Activated T-cell treated with anti-CD3 and anti-CD28 coated beads, Interleukin-2, amount 50 U/mL, for 72 hours (primary cell): ENCODE measurements around the gene TAF4. TPM values are rescaled to one million over a fixed set of nuclear protein-coding genes. Genes with fewer than 3 reads are reported as not detected.

Source experiments
- ATAC-seq, 2 donors: fragments of 150-1000 bp; cut with Tn5 transposase; replicated peaks in 1 of 2; 2 replicates each; pipeline ENCODE4 v1.10.0; 2021; ENCODE audit warnings: moderate library complexity in 2 of 2, mild to moderate bottlenecking in 1 of 2
- DNase-seq, 2 donors: peaks; one replicate each; pipeline ENCODE4 v3.0.0; 2021 to 2022; ENCODE audit warnings: mixed read lengths in 1 of 2
- H3K27ac Mint-ChIP-seq: one replicate; pipeline ENCODE4 v1.8.0; 2022; ENCODE audit warnings: mild to moderate bottlenecking, moderate library complexity, mixed read lengths
- H3K27me3 Mint-ChIP-seq: one replicate; pipeline ENCODE4 v1.8.0; 2022; ENCODE audit warnings: low read depth, mixed read lengths
- H3K36me3 Mint-ChIP-seq, 2 donors: one replicate each; pipeline ENCODE4 v1.8.0; 2022; ENCODE audit warnings: mixed read lengths in 2 of 2, mild to moderate bottlenecking in 1 of 2; ENCODE audit not compliant: insufficient read depth in 2 of 2
- H3K4me1 Mint-ChIP-seq: one replicate; pipeline ENCODE4 v1.8.0; 2022; ENCODE audit warnings: low read depth, mixed read lengths
- H3K4me3 Mint-ChIP-seq, 2 donors: one replicate each; pipeline ENCODE4 v1.8.0; 2022; ENCODE audit warnings: mild to moderate bottlenecking in 2 of 2, mixed read lengths in 2 of 2, moderate library complexity in 2 of 2
- H3K9me3 Mint-ChIP-seq, 2 donors: one replicate each; pipeline ENCODE4 v1.8.0; 2022; ENCODE audit warnings: mixed read lengths in 2 of 2
- total RNA-seq, 2 donors: library from RNA; stranded (reverse); gene quantifications; one replicate each; pipeline ENCODE4 v1.2.3, GENCODE V29; 2022

The TAF4 gene
- total RNA-seq, 2 donors from 2014 or later: 15.7 to 21.5 TPM

DNA sequence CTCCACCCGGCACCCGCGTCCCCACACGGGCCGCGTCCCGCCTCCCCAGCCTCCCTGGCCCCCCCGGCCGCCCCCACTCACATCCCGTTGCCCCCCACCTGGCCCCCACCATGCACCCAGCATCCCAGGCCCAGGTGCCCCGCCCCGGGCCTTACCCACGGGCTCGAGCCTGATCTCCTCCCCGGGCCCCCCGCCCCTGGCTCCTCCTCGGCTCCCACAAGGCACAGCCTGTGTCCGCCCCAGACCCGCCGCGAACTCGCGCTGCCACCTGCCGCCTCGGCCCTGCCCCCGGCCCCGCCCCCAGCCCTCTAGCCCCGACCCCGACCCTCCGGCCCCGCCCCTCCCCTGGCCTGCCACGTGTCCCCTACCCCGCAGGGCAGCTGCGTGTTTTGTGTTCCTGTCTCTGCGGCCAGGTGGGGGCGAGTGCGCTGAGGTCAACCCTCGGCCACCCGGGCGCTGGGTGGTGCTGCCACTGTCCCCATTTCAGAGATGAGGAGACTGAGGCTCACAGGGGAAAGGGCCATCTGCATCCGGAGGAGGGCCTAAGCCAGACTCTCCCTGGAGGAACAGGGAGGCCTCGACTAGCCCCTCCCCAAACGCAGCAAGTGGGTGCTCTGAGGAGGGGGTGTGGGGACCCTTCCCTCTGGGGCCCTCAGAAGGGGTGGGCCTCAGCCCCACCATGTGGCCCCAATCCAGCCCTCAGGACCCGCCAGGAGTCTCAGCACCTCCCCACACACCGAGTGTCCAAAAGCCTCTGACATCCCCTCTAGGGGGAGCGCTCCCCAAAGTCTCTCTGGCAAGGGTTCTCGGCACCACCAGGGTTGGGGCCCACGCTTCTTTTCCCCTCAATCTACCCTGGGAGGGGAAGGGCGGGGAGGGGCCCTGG is 99.8 kb downstream of the TAF4 start:
- H3K36me3 Mint-ChIP-seq: no peaks in the 10 kb centered on the region
- H3K9me3 Mint-ChIP-seq: no peaks in the 10 kb centered on the region
- H3K27me3 Mint-ChIP-seq: peaks cover 18% of the 10 kb centered on the region
- no peak overlapping the region for H3K4me3 Mint-ChIP-seq
- H3K4me1 Mint-ChIP-seq: no peaks in the 10 kb centered on the region
- DNase-seq (no peak), ATAC-seq (no peak)
- no peak overlapping the region for H3K27ac Mint-ChIP-seq

DNA sequence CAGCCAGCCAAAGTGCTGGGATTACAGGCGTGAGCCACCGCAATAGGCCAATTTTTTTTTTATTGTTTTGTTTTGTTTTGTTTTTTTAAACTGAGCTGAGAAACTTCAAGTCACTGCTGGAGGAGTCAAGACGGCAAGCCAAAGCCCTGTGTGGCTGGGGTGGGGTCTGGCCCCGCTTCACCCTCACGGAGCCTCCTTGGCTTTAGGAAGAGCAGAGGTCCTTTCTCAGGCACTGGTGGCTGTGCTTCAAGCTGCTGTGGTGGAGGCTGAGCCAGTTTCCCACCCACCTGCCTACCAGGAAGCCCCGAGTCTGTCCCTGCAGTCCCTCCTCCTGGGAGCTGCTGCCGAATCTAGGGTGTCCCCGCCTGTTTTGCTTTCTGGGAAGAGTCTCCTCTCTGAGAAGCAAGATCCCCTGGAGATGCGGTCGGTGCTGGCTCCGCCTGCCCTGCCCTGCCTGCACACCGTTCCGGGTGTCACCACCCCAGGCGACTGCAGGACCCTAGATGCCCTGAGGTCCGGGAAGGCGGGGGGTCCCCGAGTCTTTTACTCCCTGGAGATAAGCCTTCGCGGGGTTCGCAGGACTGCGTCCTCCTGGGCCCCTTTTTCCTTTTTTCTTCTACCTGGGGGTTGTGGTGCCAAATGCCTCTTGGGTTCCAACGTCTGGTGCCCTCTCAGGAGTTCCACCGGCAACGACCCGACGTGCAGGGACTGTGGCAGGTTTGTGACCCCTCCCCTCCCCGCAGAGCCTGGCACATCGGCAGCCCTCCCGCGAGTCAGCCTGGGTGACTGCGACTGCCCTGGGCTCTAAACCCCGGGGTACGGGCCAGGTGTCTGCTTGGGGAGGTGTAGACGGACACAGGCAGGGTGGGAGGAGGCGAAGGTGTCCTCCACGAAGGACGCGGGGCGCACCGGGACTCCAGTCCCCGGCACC is 100.7 kb downstream of the TAF4 start:
- H3K36me3 Mint-ChIP-seq: no peaks in the 10 kb centered on the region
- no peak for ATAC-seq

DNA sequence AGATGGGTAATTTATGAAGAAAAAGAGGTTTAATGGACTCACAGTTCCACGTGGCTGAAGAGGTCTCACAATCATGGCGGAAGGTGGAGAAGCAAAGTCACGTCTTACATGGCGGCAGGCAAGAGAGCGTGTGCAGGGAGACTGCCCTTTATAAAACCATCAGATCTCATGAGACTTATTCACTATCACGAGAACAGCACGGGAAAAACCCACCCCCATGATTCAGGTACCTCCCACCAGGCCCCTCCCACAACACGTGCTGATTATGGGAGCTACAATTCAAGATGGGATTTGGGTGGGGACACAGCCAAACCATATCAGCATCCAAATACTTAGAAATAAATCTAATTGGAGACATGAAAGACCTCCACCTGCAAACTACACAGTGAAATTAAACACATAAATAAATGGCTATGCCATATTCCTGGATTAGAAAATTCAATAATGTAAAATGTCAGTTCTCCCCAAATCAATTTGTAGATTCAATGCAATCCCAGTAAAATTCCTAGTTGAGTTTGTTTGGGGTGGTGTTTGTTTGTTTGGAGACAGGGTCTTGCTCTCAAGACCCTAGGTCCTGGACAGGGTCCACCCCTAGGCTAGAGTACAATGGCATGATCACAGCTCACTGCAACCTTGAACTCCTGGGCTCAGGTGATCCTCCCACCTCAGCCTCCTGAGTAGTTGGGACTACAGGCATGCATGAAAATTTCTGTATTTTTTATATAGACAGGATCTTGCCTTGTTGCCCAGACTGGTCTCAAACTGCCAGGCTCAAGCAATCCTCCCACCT is 101.6 kb downstream of the TAF4 start:
- Mint-ChIP-seq H3K36me3 (no peaks in the 10 kb centered on the region), H3K4me3 (no peak overlapping the region), H3K27me3 (peaks cover 18% of the 10 kb centered on the region), H3K9me3 (no peaks in the 10 kb centered on the region), H3K4me1 (no peaks in the 10 kb centered on the region), H3K27ac (no peak overlapping the region)
- DNase-seq (no peak), ATAC-seq (no peak)

More for the DNA sequence above, 100.7 kb downstream of the TAF4 start:
- Mint-ChIP-seq H3K27me3 (peaks cover 18% of the 10 kb centered on the region), H3K27ac (no peak overlapping the region), H3K9me3 (no peaks in the 10 kb centered on the region), H3K4me3 (no peak overlapping the region), H3K4me1 (no peaks in the 10 kb centered on the region)
- DNase-seq: no peak

- no peaks in the 10 kb centered on the region for H3K4me1 Mint-ChIP-seq
- H3K27me3 Mint-ChIP-seq: peaks cover 17% of the 10 kb centered on the region
- ATAC-seq: no peak
Measured at GRCh38 chr20:61963149-61963548, 102.5 kb downstream of the TAF4 start.

GRCh38 chr20:61960836-61961235 is 104.8 kb downstream of the TAF4 start:
- Mint-ChIP-seq H3K36me3 (no peaks in the 10 kb centered on the region), H3K9me3 (no peaks in the 10 kb centered on the region), H3K4me1 (no peaks in the 10 kb centered on the region), H3K4me3 (no peak overlapping the region), H3K27me3 (peaks cover 7% of the 10 kb centered on the region), H3K27ac (no peak overlapping the region)
- DNase-seq: no peak
- no peak for ATAC-seq

More at GRCh38 chr20:61963149-61963548, 102.5 kb downstream of the TAF4 start:
- no peak overlapping the region for H3K4me3 Mint-ChIP-seq
- no peak for DNase-seq
- H3K27ac Mint-ChIP-seq: no peak overlapping the region
- no peaks in the 10 kb centered on the region for H3K36me3 Mint-ChIP-seq
- H3K9me3 Mint-ChIP-seq: no peaks in the 10 kb centered on the region

DNA sequence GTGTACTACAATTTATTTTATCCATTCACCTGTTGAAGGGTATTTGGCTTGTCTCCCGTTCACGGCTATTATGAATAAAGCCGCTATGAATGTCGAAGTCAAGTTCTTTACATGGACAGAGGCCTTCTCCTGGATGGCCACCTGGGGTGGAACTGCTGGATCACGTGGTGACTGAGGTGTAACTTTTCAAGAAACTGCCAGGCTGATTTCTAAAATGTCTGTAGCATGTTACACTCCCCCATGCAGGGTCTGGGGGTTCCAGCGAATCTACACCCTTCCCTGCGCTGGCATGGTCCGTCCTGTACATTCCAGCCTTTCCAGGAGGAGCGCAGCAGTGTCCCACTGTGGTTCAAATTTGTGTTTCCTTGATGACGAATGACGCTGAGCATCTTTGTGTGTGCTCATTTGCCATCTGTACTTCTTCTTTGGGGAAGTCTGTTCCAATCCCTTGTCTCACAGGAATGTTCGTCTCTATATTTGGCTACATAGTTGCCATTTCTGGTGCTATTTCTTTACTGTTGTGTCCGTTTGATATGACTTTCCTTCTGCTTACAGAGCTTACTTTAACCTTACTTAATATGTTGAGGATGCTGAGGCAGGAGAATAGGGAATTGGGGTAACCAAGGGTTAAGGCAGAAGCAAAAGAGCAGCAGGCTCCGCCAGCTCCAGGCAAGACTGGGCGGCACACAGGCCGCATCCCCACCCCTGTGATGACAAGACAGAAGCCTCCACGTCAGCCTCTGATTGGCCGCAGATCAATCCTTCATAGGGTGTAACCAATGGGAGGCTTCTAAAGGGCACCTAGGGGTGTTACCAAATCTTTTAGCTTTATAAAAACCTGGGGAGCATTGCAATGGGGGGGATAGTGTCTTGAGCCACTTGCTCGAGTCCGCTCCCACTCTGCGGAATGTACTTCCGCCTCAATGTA is 106.6 kb downstream of the TAF4 start:
- no peak for ATAC-seq
- no peak overlapping the region for H3K27ac Mint-ChIP-seq
- H3K4me1 Mint-ChIP-seq: no peaks in the 10 kb centered on the region
- H3K4me3 Mint-ChIP-seq: no peak overlapping the region
- peaks cover 17% of the 10 kb centered on the region for H3K27me3 Mint-ChIP-seq
- DNase-seq: no peak
- H3K9me3 Mint-ChIP-seq: no peaks in the 10 kb centered on the region
- H3K36me3 Mint-ChIP-seq: no peaks in the 10 kb centered on the region

- no peak overlapping the region for H3K4me3 Mint-ChIP-seq
- H3K9me3 Mint-ChIP-seq: no peaks in the 10 kb centered on the region
- no peak overlapping the region for H3K27ac Mint-ChIP-seq
- H3K27me3 Mint-ChIP-seq: peaks cover 11% of the 10 kb centered on the region
- no peaks in the 10 kb centered on the region for H3K4me1 Mint-ChIP-seq
- DNase-seq: no peak
- ATAC-seq: no peak
- H3K36me3 Mint-ChIP-seq: no peaks in the 10 kb centered on the region
Measured at GRCh38 chr20:61957961-61958715, 107.5 kb downstream of the TAF4 start.

- peaks cover 11% of the 10 kb centered on the region for H3K27me3 Mint-ChIP-seq
- no peaks in the 10 kb centered on the region for H3K36me3 Mint-ChIP-seq
- DNase-seq: no peak
- H3K4me3 Mint-ChIP-seq: no peak overlapping the region
- H3K4me1 Mint-ChIP-seq: no peaks in the 10 kb centered on the region
- H3K27ac Mint-ChIP-seq: no peak overlapping the region
- H3K9me3 Mint-ChIP-seq: no peaks in the 10 kb centered on the region
- ATAC-seq: no peak
Measured at GRCh38 chr20:61956396-61957342, 109.0 kb downstream of the TAF4 start.

- no peaks in the 10 kb centered on the region for H3K4me1 Mint-ChIP-seq
Measured at GRCh38 chr20:61955668-61956395, 109.8 kb downstream of the TAF4 start.

DNA sequence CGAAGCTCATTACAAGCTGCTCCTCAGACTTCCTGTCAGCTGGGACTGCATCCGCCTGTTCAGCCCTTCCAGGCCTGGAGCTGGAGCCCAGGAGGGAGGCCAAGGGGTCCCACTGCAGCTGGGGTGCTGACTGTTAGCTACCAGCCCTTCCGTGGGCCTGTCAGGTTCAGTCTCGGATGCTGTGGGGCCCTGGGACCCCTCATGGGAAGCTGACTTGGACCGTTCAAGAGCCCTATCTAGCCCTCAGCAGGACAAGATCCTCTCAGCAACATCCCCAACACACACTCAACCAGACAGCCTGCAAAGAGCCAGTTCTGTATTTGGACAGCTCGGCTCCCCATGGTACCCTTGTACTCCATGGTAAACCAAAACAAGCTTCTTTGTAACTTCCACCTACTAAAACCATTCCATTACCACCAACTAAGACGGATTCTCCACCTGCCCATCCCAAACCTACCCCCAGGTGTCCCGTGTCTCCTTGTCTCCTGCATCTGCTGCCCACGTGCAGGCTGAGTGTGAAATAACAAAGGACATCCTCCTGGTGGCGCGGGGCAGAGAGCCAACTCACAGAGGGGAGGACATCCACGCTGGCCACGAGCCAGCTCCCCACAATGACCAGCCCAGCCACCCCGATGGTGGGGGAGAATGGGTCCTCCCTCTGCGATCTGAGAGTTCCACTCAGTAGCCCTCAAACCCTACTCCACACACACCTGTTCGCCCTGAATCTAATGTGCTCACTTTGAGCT is 111.2 kb downstream of the TAF4 start:
- DNase-seq: no peak
- no peaks in the 10 kb centered on the region for H3K36me3 Mint-ChIP-seq
- ATAC-seq: no peak
- no peak overlapping the region for H3K27ac Mint-ChIP-seq
- H3K27me3 Mint-ChIP-seq: peaks cover 11% of the 10 kb centered on the region
- no peaks in the 10 kb centered on the region for H3K4me1 Mint-ChIP-seq
- H3K9me3 Mint-ChIP-seq: no peaks in the 10 kb centered on the region
- no peak overlapping the region for H3K4me3 Mint-ChIP-seq

More at GRCh38 chr20:61955668-61956395, 109.8 kb downstream of the TAF4 start:
- no peak overlapping the region for H3K4me3 Mint-ChIP-seq
- no peak overlapping the region for H3K27ac Mint-ChIP-seq
- DNase-seq (no peak), ATAC-seq (no peak)
- H3K27me3 Mint-ChIP-seq: peaks cover 11% of the 10 kb centered on the region
- no peaks in the 10 kb centered on the region for H3K36me3 Mint-ChIP-seq
- no peaks in the 10 kb centered on the region for H3K9me3 Mint-ChIP-seq
